ENCODE measurements around the gene SYNE3.
A peak's percentile ranks its signal among the peaks of the same experiment; 100 is the strongest.

Gene SYNE3

GRCh38 chr14:95498622-95499353 lies 17.7 kb downstream of the SYNE3 start:
- Histone ChIP-seq H3K9ac (peak overlapping the region; percentile 61; the same call in 1 of the 2 replicates), H3K4me2 (peak overlapping the region; percentile 84), H3K4me1 (peaks cover 100% of the 10 kb centered on the region)

GRCh38 chr14:95497561-95498011 lies 18.9 kb downstream of the SYNE3 start:
- no peaks in the 10 kb centered on the region for H3K27me3 ChIP-seq
- no peak overlapping the region for H3K4me3 ChIP-seq
- peak overlapping the region; percentile 84 for H3K4me2 ChIP-seq
- TF ChIP-seq Cebpa-rat (IDR thresholded peaks at IDR 0.05), result no peak
- H3K9ac ChIP-seq, result peak overlapping the region; percentile 61; the same call in 1 of the 2 replicates
- H3K9me3 ChIP-seq, result peaks cover 8% of the 10 kb centered on the region; the same call in 1 of the 2 replicates
- H3K4me1 ChIP-seq, result peaks cover 97% of the 10 kb centered on the region
- peaks cover 100% of the 10 kb centered on the region for H4K20me1 ChIP-seq
- H3K36me3 ChIP-seq, result peaks cover 88% of the 10 kb centered on the region
- peak overlapping the region; percentile 83 for H3K27ac ChIP-seq

More at GRCh38 chr14:95498622-95499353, 17.7 kb downstream of the SYNE3 start:
- no peaks in the 10 kb centered on the region for H3K9me3 ChIP-seq
- H4K20me1 ChIP-seq, result peaks cover 100% of the 10 kb centered on the region
- no peak for TF ChIP-seq Cebpa-rat (IDR thresholded peaks at IDR 0.05)
- peak overlapping the region; percentile 44 for H3K27ac ChIP-seq
- H3K36me3 ChIP-seq, result peaks cover 88% of the 10 kb centered on the region
- no peaks in the 10 kb centered on the region for H3K27me3 ChIP-seq
- H3K4me3 ChIP-seq, result no peak overlapping the region

- H4K20me1 ChIP-seq, result peaks cover 100% of the 10 kb centered on the region
- H3K4me3 ChIP-seq, result 0 out of 2 replicates have a peak overlapping the region, but pooled peaks have one; percentile 38
- H3K4me2 ChIP-seq, result peak overlapping the region; percentile 84
- H3K36me3 ChIP-seq, result peaks cover 89% of the 10 kb centered on the region
- H3K4me1 ChIP-seq, result peaks cover 93% of the 10 kb centered on the region
- peak overlapping the region; percentile 83 for H3K27ac ChIP-seq
- peak overlapping the region; percentile 61 for H3K9ac ChIP-seq
- peaks cover 15% of the 10 kb centered on the region for H3K9me3 ChIP-seq
- H3K27me3 ChIP-seq, result no peaks in the 10 kb centered on the region
- no peak for TF ChIP-seq Cebpa-rat (IDR thresholded peaks at IDR 0.05)
These were observed 19.7 kb downstream of the SYNE3 start for GRCh38 chr14:95496690-95497259.

- TF ChIP-seq Cebpa-rat (IDR thresholded peaks at IDR 0.05), result no peak
- H3K4me2 ChIP-seq, result peak overlapping the region; percentile 84
- H3K4me3 ChIP-seq, result peak overlapping the region; percentile 38
- peaks cover 100% of the 10 kb centered on the region for H4K20me1 ChIP-seq
- no peaks in the 10 kb centered on the region for H3K27me3 ChIP-seq
- peaks cover 93% of the 10 kb centered on the region for H3K4me1 ChIP-seq
- H3K9ac ChIP-seq, result peak overlapping the region; percentile 61
- H3K27ac ChIP-seq, result peak overlapping the region; percentile 83
- H3K9me3 ChIP-seq, result peaks cover 15% of the 10 kb centered on the region
- H3K36me3 ChIP-seq, result peaks cover 87% of the 10 kb centered on the region
These were observed 20.3 kb downstream of the SYNE3 start for GRCh38 chr14:95496111-95496681.

- H3K27ac ChIP-seq, result peak overlapping the region; percentile 83
- H4K20me1 ChIP-seq, result peaks cover 100% of the 10 kb centered on the region
- peak overlapping the region; percentile 61 for H3K9ac ChIP-seq
- no peak for TF ChIP-seq Cebpa-rat (IDR thresholded peaks at IDR 0.05)
- H3K27me3 ChIP-seq, result no peaks in the 10 kb centered on the region
- peaks cover 87% of the 10 kb centered on the region for H3K36me3 ChIP-seq
- H3K4me1 ChIP-seq, result peaks cover 93% of the 10 kb centered on the region
- H3K9me3 ChIP-seq, result peaks cover 15% of the 10 kb centered on the region
- peak overlapping the region; percentile 38 for H3K4me3 ChIP-seq
- peak overlapping the region; percentile 84 for H3K4me2 ChIP-seq
These were observed 20.9 kb downstream of the SYNE3 start for GRCh38 chr14:95495538-95496025.

- Histone ChIP-seq H3K27me3 (no peaks in the 10 kb centered on the region), H3K36me3 (peaks cover 86% of the 10 kb centered on the region)
These were observed 21.4 kb downstream of the SYNE3 start for GRCh38 chr14:95495076-95495475.

GRCh38 chr14:95494456-95494855 lies 22.0 kb downstream of the SYNE3 start:
- TF ChIP-seq Cebpa-rat (IDR thresholded peaks at IDR 0.05), result no peak

More at GRCh38 chr14:95495076-95495475, 21.4 kb downstream of the SYNE3 start:
- no peak for TF ChIP-seq Cebpa-rat (IDR thresholded peaks at IDR 0.05)
- Histone ChIP-seq H3K9ac (peak overlapping the region; percentile 61), H3K4me1 (peaks cover 93% of the 10 kb centered on the region), H3K9me3 (peaks cover 15% of the 10 kb centered on the region), H4K20me1 (peaks cover 100% of the 10 kb centered on the region), H3K4me2 (peak overlapping the region; percentile 84), H3K27ac (peak overlapping the region; percentile 83), H3K4me3 (no peak overlapping the region)

GRCh38 chr14:95493976-95494375 lies 22.5 kb downstream of the SYNE3 start:
- Histone ChIP-seq H3K27me3 (no peaks in the 10 kb centered on the region), H3K4me3 (no peak overlapping the region), H3K4me2 (peak overlapping the region; percentile 84), H3K9me3 (peaks cover 15% of the 10 kb centered on the region), H3K4me1 (peaks cover 93% of the 10 kb centered on the region), H3K36me3 (peaks cover 83% of the 10 kb centered on the region), H3K9ac (peak overlapping the region; percentile 61), H3K27ac (peak overlapping the region; percentile 83), H4K20me1 (peaks cover 100% of the 10 kb centered on the region)
- no peak for TF ChIP-seq Cebpa-rat (IDR thresholded peaks at IDR 0.05)

More at GRCh38 chr14:95494456-95494855, 22.0 kb downstream of the SYNE3 start:
- peak overlapping the region; percentile 84 for H3K4me2 ChIP-seq
- H3K9me3 ChIP-seq, result peaks cover 15% of the 10 kb centered on the region
- peaks cover 93% of the 10 kb centered on the region for H3K4me1 ChIP-seq
- no peak overlapping the region for H3K4me3 ChIP-seq
- no peaks in the 10 kb centered on the region for H3K27me3 ChIP-seq
- peak overlapping the region; percentile 83 for H3K27ac ChIP-seq
- H4K20me1 ChIP-seq, result peaks cover 100% of the 10 kb centered on the region
- peaks cover 86% of the 10 kb centered on the region for H3K36me3 ChIP-seq
- peak overlapping the region; percentile 61 for H3K9ac ChIP-seq

- Histone ChIP-seq H3K36me3 (peaks cover 78% of the 10 kb centered on the region), H3K4me2 (peak overlapping the region; percentile 84), H3K9me3 (peaks cover 15% of the 10 kb centered on the region), H3K4me1 (peaks cover 93% of the 10 kb centered on the region), H4K20me1 (peaks cover 99% of the 10 kb centered on the region), H3K9ac (no peak overlapping the region), H3K27me3 (no peaks in the 10 kb centered on the region), H3K27ac (peak overlapping the region; percentile 83), H3K4me3 (no peak overlapping the region)
- no peak for TF ChIP-seq Cebpa-rat (IDR thresholded peaks at IDR 0.05)
These were observed 22.9 kb downstream of the SYNE3 start for GRCh38 chr14:95493503-95493902.
